GM19238 (cell line): ENCODE results near the gene VGLL2.

Source experiments
- DNase-seq: peaks from one replicate; pipeline ENCODE4 v3.0.0; 2011; ENCODE audit warnings: low spot score; ENCODE audit not compliant: insufficient read length

Gene VGLL2

DNA sequence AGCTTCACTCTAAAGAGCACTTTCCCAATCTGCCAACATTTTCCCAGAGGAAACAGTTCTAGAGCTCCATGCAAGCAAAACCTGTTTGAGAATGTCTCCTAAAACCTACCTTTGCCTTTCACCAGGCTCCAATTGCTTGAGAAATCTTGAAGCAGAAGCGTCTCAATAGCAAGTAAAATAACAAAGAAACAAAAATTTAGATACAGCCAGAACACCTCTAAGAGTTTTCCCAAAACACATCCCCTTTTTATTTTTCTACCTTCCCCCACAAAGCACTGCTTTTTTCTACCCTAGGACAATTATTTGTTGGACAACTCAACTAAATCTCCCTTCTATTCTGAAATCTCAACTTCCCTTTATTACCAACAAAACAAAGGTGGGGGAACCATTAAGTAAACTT, 3.6 kb downstream of the VGLL2 start:
- no peak for DNase-seq

DNA sequence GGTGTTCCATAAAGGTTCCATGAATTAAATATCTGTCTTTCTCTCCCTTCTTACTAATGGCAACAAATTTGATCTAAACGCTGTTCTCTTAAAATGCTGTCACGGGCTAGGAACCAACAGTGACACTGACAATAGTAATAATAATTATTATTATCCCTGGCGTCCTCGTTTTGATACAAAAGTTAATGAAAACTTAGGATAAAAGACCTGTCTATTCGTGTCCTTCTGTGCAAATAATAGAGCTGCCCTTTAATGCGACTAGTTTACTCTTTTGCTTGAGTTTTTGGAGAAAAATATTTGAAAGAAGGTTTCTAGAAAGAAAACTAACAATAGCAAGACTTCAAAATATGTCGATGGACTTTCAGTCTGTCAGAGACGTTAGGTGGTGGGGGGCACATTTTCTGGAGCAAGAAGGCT, 4.3 kb downstream of the VGLL2 start:
- no peak for DNase-seq

DNA sequence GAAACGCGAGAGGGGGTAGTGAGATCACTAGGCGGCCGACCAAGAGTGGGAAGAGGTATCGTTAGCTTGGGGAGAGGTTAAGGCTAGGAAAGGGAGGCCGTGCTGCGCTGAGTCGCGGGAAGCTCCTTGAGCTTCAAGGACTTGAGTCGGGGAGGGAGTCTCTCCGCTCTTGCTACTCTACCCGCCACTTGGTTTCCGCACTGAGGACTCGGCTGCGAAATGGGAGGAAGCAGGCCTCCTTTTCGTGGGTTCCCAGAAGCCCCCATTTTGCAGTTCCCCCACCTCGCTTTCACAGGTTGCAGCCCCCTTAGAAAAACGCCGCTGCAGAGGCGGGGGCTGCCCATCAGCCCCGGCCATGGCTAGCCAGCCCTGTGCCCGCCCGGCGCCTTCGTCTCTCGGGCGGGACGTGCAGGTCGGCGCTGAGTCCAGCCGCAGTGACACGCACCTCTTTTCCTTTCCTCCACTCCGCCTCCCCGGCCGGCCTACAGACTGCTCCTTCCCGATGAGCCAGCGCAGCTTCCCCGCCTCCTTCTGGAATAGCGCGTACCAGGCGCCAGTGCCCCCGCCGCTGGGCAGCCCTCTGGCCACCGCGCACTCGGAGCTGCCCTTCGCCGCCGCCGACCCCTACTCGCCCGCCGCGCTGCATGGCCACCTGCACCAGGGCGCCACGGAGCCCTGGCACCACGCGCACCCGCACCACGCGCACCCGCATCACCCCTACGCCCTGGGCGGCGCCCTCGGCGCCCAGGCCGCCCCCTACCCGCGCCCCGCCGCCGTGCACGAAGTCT, 4.9 kb downstream of the VGLL2 start:
- DNase-seq = no peak

DNA sequence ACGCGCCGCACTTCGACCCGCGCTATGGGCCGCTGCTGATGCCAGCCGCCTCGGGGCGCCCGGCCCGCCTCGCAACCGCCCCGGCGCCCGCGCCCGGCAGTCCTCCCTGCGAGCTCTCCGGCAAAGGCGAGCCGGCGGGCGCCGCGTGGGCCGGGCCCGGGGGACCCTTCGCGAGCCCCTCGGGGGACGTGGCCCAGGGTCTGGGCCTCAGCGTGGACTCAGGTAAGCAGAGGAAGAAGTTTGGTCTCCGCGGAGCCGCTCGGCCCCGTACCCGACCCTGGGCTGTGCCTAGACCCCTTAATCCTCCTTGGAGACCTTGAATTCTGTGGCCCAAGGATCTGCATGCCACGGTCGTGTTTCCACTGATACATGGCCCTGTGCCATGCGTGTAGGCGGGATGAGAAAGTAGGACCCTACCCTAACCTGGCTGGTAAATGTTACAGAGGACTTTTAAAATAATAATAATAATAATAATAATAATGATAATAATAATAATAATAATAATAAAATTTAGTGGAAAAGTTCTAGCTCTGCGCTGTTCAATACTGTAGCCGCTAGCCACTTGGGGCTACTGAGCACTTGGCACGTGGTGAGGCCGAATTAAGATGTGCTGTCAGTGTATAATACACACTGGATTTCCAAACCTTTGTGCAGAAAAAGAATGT, 5.6 kb downstream of the VGLL2 start:
- DNase-seq = no peak

DNA sequence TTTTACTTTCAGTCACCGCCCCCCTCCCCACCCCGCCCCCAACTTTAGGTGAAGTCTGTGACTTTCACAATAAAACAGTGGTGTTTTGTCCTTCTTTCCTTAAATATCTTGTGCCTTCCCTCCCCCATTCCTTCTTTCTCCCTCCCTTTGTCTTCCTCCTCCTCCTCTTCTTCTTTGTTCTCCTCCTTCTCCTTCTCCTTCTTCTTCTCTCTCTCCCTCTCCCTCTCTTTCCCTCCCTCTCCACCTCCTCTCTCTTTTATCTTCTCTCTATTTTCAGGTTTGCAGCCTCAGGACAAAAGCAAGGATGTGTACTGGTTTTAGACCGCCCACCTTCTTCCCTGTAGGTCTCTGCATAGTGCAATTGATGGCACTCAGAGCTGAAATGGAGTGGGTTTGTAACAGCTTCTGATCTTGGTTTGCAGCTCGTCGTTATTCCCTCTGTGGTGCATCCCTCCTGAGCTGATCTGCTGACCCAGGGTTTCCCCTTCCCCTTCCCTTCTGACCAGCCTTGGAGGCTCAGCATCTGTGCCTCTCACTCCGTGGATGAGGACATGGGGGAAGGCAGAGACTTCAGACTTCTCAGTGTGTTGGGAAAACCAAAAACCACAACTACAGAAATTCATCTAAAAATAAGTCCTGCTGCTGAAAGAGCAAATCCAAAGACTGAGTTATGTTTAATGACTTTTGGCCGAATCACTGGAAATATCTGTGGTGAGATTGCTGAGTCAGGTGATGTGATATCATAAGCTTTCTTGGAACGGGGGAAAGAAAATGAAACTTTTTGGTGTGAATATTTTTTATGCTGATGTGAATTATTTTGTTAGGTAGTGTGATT, 6.9 kb downstream of the VGLL2 start:
- no peak for DNase-seq

DNA sequence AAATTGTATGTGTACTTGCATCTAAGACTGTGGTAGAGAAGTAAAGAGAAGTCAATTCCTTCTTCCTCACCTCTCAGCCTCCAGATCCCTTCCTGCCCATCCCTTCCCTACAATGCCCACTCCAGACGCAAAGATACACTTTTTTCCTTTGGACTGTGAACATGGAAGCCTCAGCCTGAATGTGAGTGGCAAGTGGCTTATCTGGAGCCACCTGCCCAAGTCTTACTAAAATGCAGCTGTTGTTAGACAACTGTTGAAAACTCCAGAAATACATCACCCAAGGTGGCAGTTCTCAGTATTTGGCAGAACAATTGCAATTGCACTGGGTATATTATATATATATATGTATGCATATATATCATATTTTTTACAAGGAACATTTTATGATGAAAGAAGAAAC, 7.5 kb downstream of the VGLL2 start:
- DNase-seq = no peak

DNA sequence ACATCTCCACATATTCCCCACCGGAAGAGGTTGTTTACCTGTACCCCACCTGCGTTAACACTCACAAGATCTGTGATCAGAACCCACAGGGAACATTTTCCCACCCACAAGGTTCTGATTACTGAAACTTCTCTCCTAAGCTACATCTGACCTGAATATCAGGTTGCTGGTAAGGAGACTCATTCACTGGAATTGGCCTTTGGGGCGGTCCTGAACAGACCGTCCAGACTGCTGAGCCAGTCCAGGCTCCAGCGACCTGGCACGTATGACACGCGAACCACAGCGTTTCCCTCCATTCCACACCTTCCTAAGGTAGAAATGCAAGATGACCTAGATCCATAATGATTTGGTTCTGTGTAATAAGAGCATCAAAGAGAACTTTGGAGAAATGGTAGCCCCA, 9.8 kb downstream of the VGLL2 start:
- DNase-seq = no peak

DNA sequence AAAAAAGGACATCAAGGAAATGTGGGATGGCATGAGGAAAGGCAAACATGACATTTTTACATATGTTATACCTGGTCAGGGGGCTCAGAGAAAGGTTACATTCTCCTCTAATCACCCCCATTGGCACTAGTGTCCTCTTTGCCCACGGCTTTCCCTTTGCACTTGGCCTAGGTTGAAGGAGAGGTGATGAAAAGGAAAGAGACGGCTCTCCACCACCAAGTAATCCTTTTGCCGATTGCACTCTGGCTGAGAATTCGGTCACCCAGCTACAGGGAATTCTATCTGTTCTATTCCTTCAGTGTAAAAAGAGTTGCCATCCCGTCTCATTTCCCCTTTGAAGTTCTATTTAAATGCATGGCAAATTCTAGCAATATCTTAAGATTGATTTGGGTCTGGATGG, 10.4 kb downstream of the VGLL2 start:
- DNase-seq = no peak

DNA sequence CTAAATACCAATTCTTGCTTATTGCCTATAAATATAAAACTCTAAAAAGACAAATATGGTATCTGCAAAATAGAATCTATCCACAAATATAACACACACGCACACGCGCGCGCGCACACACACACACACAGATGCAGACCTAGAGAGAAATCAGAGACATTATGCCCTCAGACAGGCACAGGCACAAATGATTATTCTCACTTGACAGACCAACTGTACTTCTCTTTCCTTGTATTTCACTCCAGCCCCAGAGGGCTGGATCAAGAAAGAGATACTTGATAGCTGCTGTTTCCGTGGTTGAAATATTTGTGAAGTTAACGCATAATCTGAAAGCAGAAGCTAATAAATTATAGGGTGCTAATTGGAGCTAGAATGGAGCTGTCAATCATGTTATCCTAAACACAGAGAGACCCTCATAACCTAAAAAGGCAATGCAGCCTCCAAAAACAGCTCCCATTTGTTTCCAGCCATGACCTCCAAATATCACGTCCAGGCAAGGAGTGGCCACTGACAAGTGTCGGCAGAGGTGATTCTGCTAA, 11.5 kb downstream of the VGLL2 start:
- DNase-seq = no peak

DNA sequence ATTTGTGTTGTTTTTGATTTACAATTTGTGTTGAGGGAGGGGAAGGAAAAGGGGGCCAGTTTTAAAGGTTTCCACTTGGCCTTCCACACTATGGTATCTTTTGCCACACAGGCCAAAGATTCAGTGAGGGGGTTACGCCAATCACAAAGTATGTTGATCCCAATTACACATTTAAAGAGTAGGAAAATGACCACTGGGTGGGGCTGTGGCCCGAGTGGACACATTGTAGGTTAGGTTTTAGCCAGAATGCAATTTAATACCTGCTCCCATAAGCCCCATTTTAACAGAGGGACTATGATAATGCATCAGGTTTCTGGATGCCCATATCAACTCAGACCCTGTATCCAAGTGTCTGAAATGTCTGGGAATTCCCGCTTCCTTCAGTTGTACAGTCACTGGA, 15.6 kb downstream of the VGLL2 start:
- no peak for DNase-seq

DNA sequence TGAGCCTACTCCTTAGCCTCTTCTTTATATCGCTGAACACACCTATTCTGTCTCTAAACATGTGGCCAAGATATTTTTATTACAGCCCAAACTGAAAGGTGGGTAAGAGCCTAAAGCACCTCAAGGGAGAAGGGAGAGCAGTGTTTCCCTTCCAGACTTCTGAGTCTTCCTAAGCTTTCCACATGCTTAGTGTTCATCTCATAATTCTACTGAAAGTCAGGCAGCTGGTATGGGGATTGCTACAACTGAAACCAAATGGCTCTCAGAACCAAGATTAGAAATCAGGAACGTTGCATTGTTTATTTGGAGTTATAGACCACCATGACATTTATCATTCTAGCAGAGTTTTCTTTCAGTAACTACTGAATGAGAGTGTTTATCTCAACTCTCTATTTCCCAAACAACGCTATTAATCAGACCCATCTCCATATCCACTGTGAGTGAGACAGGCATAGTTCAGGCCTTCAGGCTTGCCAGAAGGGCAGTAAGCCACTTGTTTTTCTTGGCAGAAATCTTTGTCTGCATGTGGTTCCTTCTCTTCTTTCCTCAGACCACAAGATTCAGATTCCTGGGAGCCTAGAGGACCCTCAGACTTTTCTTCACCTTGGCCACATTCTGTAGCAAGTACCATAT, 22.8 kb downstream of the VGLL2 start:
- DNase-seq = no peak

DNA sequence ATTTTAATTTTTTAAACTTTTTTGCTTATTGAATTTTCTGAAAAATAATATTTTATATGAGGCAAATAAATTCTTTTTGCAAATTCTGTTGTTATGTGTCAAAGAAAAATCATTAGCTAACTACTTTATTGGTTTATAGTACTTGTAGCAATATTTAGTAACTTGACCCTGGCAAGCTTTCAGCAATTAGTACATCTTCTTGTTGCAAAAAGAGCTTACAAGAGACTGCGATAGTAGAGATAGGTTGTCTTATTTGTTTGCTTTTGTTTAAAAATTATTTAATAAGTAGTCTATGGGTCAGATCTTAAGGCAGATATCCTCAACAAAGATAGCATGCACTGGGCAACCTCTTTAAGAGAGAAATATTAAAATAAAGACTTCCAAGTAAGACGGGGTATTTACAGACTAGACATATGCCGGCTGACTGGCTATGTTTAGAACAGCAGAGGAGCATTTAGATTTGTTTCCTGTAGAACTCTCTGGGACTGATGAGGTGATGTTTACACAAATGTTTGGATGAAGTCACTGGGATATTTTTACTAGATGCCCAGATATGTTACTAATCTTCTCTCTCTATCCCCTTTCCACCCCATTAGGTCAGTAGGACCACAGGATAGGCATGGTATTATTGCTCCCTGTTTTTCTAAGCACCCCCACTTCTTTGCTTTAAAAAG, 25.0 kb downstream of the VGLL2 start:
- no peak for DNase-seq

DNA sequence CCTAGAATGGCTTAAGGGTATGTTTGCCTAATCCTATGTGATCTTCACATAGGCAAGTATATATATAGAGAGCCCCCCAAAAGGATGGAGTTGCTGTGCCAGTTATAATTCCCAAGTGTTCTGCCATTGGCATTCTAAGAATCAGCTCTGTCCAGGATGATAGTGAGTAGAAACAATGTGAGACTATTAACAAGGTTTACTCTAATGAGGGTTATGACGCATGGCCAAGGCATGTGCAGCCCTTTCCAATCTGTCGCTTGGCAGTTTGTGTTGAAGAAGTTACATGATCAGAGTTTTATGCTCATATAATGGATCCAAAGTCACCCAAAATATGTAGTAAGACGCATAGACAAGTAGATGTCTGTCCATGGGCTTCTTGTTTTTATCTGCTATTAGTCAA, 33.6 kb downstream of the VGLL2 start:
- no peak for DNase-seq

DNA sequence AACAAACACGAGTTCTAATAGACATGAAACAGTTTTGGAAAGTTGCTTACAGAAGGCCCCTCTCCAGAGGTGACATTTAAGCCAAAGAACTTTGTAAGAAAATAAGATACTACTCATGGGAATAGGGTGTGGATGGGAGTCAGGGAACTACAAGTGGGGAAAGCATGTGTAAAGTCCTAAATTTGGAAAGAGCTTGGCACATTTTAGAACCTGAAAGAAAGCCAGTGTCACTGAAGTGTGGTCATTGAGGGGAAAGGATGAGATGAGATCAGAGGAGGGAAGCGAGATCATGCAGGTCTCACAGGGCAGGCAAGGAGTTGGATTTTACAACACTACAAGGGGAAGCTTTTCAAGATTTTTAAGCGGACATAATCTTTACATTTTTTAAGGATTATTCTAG, 38.0 kb downstream of the VGLL2 start:
- DNase-seq = no peak

DNA sequence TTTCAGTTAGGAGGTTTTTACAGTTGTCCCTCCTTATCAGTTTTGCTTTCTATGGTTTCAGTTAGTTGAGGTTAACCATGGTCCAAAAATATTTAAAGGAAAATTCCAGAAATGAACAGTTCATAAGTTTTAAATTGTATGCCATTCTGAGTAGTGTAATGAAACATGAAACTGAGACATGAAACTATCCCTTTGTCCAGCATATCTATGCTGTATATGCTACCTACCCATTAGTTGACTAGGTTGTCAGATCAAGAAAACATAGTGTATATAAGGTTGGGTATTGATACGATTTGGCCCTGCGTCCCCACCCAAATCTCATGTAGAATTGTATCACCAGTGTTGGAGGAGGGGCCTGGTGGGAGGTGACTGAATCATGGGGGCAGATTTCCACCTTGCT, 39.1 kb downstream of the VGLL2 start:
- no peak for DNase-seq

DNA sequence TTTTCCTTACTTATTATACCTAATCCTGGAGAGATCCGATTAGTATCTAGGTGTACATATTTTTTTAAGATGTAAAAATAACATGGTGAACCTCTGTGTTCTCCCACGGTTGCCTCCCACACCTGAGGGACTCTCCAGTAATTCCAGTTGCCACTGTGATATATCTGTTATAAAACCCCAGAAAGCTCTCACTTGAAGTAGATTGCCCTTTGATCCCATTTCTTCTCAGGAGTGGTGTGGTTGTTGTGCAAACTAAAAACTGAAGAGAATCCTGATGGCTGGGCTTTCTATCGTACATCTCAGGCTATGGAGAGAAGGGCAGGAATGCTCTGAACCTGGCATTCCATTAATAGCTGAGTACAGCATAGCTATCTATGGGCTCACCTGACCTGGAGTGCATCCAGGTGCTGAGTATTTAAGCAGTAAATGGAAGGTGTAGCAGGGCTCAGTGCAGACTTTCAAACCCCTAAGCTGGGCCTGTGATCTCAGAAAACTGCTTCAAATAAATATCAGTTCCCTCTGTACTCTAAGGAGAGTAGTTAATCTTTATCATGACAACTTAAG, 41.0 kb downstream of the VGLL2 start:
- DNase-seq = no peak

DNA sequence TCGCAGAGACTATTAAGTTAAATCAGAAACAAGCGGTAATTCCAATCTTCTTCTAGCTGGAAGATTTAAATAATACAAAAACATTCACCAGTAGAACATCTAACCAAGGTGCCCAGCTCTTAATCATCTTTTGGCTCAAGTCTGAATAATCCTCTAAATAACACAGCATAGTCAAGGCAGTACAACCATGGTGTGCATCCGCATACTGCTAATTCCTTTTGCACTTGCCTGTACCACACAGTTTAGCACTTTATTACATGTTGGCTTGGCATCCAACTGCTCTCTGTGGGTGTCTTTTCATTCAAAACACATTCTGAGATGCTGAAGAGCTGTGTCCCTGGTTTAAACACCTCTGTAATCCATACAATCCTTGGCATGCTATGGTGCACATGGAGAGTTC, 42.3 kb downstream of the VGLL2 start:
- no peak for DNase-seq

DNA sequence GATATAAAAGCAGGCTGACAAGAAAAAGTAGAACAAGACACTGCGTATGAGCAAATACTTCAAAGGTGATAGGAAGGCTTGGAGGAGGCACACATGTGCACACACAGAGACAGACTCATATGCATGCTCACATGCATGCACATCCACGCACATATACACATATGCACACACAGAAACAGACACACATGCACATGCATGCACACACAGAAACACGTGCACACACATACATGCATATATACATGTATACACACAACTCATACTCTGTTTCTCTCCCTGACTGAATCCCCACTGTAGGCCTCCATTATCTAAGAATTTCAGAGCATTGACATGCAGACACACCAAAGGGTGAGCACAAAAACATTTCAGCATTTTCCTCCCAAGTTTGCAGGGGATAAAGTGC, 43.7 kb downstream of the VGLL2 start:
- no peak for DNase-seq

DNA sequence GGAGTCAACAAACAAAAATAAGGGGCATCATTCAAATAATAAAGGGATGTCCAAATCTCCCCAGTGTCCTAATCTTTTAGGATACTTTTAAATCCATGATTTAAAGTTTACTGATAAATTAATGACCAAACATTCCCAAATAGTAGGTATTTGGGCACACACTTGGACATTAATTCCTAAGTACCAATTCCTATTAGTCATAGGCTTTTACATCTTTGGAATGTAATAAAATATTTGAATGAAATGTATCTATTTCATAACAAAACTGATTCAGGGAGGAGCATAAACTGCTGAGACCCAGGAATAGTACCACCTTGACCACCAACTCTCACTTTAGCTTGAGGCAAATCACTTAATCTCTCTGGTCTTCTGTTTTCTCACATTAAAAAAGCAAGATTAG, 44.3 kb downstream of the VGLL2 start:
- DNase-seq = no peak

DNA sequence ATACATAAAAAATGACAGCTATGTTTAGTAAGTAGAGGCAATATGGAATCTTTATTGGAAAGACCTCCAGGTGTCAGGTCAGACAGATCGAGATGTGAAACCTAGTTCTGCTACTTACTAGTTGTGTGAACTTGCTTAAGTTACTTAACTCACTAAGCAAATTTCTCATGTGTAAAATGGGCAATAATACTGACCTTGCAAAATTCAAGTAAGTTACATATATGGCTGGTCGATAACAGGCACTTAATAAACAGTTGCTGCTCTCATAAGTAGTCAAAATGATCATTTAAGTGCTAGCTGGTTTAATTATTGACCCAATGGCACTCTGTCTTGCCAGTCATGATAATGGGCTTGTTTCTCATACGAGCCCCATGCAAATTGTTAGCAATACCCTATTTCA, 46.0 kb downstream of the VGLL2 start:
- no peak for DNase-seq

DNA sequence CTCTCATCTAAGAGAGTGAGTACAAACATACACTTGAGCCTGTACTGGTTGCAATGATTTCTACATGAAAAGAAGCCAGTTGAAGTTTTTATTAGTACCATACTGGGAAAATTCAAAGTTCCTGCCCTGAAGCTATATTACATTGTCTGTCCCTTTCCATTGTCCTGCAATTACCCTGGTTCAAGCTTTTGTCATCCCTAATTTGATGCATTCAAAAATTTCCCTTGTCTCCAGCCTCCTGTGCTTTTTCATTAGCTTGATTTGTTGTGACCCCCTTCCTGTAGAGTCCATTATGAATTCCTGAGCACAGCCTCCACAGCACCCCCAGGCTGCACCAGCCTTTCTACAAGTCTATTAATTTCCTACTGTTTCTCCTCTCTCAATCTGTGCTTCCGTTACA, 46.4 kb downstream of the VGLL2 start:
- DNase-seq = no peak
